Measurements from ENCODE around the gene DAAM2. TPM values are rescaled to one million over a fixed set of nuclear protein-coding genes. Genes with fewer than 3 reads are reported as not detected.
A peak's percentile ranks its signal among the peaks of the same experiment; 100 is the strongest.

Gene DAAM2
- total RNA-seq, 1 donor from 2014 or later: 22.1 TPM

DNA sequence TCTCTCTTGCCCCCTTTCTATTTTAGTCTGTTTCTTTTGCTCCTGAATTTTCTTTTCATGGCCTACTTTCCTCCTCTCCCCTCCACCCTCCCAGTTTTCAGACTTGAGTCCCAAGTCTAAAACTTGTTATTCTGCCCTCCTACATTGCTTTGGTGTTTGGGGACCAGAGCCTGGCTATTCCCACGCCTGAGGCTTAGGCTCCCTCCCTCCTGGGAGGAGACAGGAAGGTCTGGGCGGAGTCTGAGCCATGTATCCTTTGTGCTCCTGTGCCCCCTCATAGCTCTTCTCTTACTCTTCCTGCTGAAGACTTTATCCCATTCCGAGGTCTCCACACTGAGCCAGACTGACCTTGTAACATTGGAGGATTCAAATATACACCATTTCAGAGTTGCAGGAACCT, 69.5 kb downstream of the DAAM2 start:
- Histone ChIP-seq H3K4me1 (no peaks in the 10 kb centered on the region), H3K9me3 (no peaks in the 10 kb centered on the region), H3K27ac (no peak overlapping the region), H3K36me3 (peaks cover 0 to 11% of the 10 kb centered on the region in 2 donors), H3K27me3 (no peaks in the 10 kb centered on the region), H3K4me3 (no peak overlapping the region)
- intact Hi-C loops (cut with DNase I): no loop called here
- no peak for TF ChIP-seq POLR2AphosphoS5 (IDR thresholded peaks at IDR 0.05; ENCODE audit: insufficient read depth in 1 of 2, low read depth in 1 of 2)
- TF ChIP-seq, protein P1, sequence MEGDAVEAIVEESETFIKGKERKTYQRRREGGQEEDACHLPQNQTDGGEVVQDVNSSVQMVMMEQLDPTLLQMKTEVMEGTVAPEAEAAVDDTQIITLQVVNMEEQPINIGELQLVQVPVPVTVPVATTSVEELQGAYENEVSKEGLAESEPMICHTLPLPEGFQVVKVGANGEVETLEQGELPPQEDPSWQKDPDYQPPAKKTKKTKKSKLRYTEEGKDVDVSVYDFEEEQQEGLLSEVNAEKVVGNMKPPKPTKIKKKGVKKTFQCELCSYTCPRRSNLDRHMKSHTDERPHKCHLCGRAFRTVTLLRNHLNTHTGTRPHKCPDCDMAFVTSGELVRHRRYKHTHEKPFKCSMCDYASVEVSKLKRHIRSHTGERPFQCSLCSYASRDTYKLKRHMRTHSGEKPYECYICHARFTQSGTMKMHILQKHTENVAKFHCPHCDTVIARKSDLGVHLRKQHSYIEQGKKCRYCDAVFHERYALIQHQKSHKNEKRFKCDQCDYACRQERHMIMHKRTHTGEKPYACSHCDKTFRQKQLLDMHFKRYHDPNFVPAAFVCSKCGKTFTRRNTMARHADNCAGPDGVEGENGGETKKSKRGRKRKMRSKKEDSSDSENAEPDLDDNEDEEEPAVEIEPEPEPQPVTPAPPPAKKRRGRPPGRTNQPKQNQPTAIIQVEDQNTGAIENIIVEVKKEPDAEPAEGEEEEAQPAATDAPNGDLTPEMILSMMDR (IDR thresholded peaks at IDR 0.05): no peak
- TF ChIP-seq POLR2A (IDR thresholded peaks at IDR 0.05): no peak
- no peak for DNase-seq (ENCODE audit: extremely low spot score in 2 of 2)

DNA sequence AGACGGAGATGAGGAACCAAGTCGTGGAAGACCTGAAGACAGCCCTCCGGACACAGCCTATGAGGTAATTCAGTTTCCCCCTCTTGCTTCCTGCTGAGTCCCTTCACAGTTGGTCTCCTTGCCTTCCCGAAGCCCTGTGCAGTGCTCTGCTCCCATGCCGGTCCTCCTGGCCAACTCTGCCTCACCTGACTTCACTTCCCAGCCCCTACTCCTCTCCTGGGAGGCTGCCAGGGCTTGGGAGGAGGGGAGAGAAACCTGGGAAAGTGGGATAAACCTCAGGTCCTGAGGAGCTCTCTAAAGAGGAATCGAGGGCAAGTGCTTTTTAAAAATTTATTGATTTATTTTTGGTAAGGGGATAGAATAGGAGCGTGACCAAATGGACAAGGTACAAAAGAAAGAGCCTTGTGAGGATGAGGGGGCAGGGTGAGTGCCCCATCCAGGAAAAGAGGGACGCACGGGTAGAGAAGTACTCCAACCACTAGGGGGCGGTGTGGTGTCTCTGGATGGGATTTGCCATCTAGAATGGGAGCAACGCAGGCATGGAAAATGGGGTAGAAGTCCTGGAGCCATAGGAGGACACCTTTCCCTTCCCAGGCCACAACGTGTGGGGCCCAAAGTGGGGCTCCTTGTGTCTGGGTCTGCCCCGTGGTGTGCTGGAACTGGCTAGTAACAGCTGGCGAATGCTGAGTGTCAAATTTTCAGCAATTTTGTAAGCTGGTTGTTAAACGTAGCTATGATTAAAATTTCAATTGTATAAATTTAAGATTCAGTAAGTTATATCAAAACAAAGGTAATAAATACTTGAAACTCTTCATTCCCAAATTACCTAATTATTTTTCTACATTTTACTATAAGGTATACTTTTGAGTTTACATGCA, 73.1 kb downstream of the DAAM2 start:
- peaks cover 0 to 27% of the 10 kb centered on the region in 2 donors for H3K36me3 ChIP-seq
- TF ChIP-seq POLR2A (IDR thresholded peaks at IDR 0.05): no peak
- TF ChIP-seq POLR2AphosphoS5 (IDR thresholded peaks at IDR 0.05; ENCODE audit: insufficient read depth in 1 of 2, low read depth in 1 of 2): no peak
- TF ChIP-seq, protein P1 (IDR thresholded peaks at IDR 0.05): peak; percentile 19 to 56 (median 50)
- H3K27ac ChIP-seq: no peak overlapping the region

DNA sequence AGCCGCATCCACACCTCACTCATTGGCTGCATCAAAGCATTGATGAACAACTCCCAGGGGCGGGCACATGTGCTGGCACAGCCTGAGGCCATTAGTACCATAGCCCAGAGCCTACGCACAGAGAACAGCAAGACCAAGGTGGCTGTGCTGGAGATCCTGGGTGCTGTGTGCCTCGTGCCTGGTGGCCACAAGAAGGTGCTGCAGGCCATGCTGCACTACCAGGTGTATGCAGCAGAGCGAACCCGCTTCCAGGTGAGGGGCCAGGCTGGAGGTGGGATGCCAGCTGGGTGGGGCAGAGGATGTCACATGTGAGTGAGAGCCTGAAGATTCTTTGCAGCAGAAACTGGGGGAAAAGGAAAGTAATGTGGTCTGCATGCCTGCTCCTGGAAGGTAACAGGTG, 75.4 kb downstream of the DAAM2 start:
- H3K36me3 ChIP-seq: peaks cover 0 to 19% of the 10 kb centered on the region in 2 donors

More for the DNA sequence above, 73.1 kb downstream of the DAAM2 start:
- Histone ChIP-seq H3K4me3 (no peak overlapping the region), H3K27me3 (no peaks in the 10 kb centered on the region), H3K4me1 (no peaks in the 10 kb centered on the region), H3K9me3 (no peaks in the 10 kb centered on the region)
- no peak for DNase-seq (ENCODE audit: extremely low spot score in 2 of 2)
- intact Hi-C loops (cut with DNase I): no loop called here

DNA sequence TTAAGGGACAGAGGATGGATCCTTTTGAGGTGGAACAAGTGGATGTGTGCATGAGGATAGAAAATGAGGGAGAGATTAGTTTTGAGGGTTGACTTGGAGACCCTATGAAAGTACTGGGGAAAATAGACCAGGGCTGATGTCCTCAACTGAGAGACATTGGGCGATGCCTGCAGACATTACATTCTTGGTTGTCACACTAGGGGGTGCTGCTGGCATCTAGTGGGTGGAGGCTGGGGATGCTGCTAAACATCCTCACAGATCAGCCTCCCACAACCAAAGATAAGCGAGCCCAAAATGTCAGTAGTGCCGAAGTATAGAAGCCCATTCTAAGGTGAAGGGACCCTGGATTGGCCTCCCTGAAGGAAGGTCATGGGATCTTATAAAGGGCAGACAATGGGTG, 78.8 kb downstream of the DAAM2 start:
- no peaks in the 10 kb centered on the region for H3K9me3 ChIP-seq
- no peak for DNase-seq (ENCODE audit: extremely low spot score in 2 of 2)
- TF ChIP-seq POLR2AphosphoS5 (IDR thresholded peaks at IDR 0.05; ENCODE audit: insufficient read depth in 1 of 2, low read depth in 1 of 2) (no peak), POLR2A (IDR thresholded peaks at IDR 0.05) (no peak)
- TF ChIP-seq, protein P1 (IDR thresholded peaks at IDR 0.05): no peak
- H3K27ac ChIP-seq: no peak overlapping the region
- no peak overlapping the region for H3K4me3 ChIP-seq
- intact Hi-C loops (cut with DNase I): no loop called here
- H3K36me3 ChIP-seq: peaks cover 0 to 36% of the 10 kb centered on the region in 2 donors
- H3K27me3 ChIP-seq: no peaks in the 10 kb centered on the region
- H3K4me1 ChIP-seq: no peaks in the 10 kb centered on the region

More for the DNA sequence above, 75.4 kb downstream of the DAAM2 start:
- DNase-seq (ENCODE audit: extremely low spot score in 2 of 2): no peak
- TF ChIP-seq, protein P1 (IDR thresholded peaks at IDR 0.05): no peak
- TF ChIP-seq POLR2AphosphoS5 (IDR thresholded peaks at IDR 0.05; ENCODE audit: insufficient read depth in 1 of 2, low read depth in 1 of 2) (no peak), POLR2A (IDR thresholded peaks at IDR 0.05) (no peak)
- no peaks in the 10 kb centered on the region for H3K9me3 ChIP-seq
- H3K27me3 ChIP-seq: no peaks in the 10 kb centered on the region
- H3K4me3 ChIP-seq: no peak overlapping the region
- H3K4me1 ChIP-seq: no peaks in the 10 kb centered on the region
- intact Hi-C loops (cut with DNase I): no loop called here
- no peak overlapping the region for H3K27ac ChIP-seq

DNA sequence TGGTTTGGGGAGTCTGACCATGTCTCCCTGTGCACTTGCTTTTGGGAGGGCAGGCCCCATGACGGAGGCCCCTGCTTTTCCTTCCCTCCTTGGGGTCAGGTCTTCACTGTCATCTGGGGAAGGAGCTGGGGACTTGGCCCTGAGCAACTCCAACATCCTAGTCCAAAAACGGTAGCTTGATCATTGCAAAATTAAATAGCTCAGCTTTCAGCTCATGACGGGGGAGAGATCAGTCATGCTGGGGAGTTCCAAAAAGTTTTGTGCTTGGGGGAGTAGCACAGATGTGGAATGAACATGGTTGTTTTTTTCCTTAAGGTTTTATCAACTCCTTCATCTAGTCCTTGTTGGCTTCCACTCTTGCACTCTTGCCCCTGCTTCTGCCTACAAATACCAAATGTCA, 81.3 kb downstream of the DAAM2 start:
- Histone ChIP-seq H3K4me3 (no peak overlapping the region), H3K4me1 (no peaks in the 10 kb centered on the region), H3K27ac (no peak overlapping the region), H3K27me3 (no peaks in the 10 kb centered on the region), H3K9me3 (no peaks in the 10 kb centered on the region), H3K36me3 (peaks cover 0 to 38% of the 10 kb centered on the region in 2 donors)
- TF ChIP-seq POLR2AphosphoS5 (IDR thresholded peaks at IDR 0.05; ENCODE audit: insufficient read depth in 1 of 2, low read depth in 1 of 2) (no peak), POLR2A (IDR thresholded peaks at IDR 0.05) (no peak)
- TF ChIP-seq, protein P1 (IDR thresholded peaks at IDR 0.05): no peak
- DNase-seq (ENCODE audit: extremely low spot score in 2 of 2): no peak
- intact Hi-C loops (cut with DNase I): no loop called here

Measured in vagina (tissue), 2 donors.